AG10803 (cell line): ENCODE results near the gene ARHGAP15.

Experiments
- DNase-seq: peaks from one replicate; pipeline ENCODE4 v3.0.0; 2010; ENCODE audit warnings: low read depth
- H3K4me3 ChIP-seq: 2 replicates; pipeline ENCODE4 v1.5.1; 2011; ENCODE audit warnings: mild to moderate bottlenecking, low read length, control low read depth
- CTCF ChIP-seq: conservative IDR thresholded peaks from 2 replicates; pipeline ENCODE4 v1.5.1; 2011; ENCODE audit warnings: mild to moderate bottlenecking, low read length, control low read depth, inconsistent platforms

Gene ARHGAP15

GRCh38 chr2:143514413-143514812 is 385.2 kb downstream of the ARHGAP15 start:
- DNase-seq = peak; percentile 85
- TF ChIP-seq CTCF = no peak
- H3K4me3 ChIP-seq = no peak overlapping the region

GRCh38 chr2:143515318-143515717 is 386.1 kb downstream of the ARHGAP15 start:
- TF ChIP-seq CTCF = no peak
- H3K4me3 ChIP-seq = no peak overlapping the region
- no peak for DNase-seq

GRCh38 chr2:143519521-143519920 is 390.3 kb downstream of the ARHGAP15 start:
- no peak for TF ChIP-seq CTCF
- H3K4me3 ChIP-seq = no peak overlapping the region
- DNase-seq = no peak

- DNase-seq = no peak
- no peak for TF ChIP-seq CTCF
- H3K4me3 ChIP-seq = no peak overlapping the region
Measured at GRCh38 chr2:143521396-143521795, 392.2 kb downstream of the ARHGAP15 start.

- DNase-seq = no peak
- no peak overlapping the region for H3K4me3 ChIP-seq
- no peak for TF ChIP-seq CTCF
Measured at GRCh38 chr2:143522699-143523098, 393.5 kb downstream of the ARHGAP15 start.

GRCh38 chr2:143524119-143524553 is 394.9 kb downstream of the ARHGAP15 start:
- no peak for TF ChIP-seq CTCF
- no peak overlapping the region for H3K4me3 ChIP-seq
- peak; percentile 84 for DNase-seq

- no peak for TF ChIP-seq CTCF
- peak; percentile 73 for DNase-seq
Measured at GRCh38 chr2:143524559-143525401, 395.6 kb downstream of the ARHGAP15 start.

More at GRCh38 chr2:143524559-143525401, 395.6 kb downstream of the ARHGAP15 start:
- H3K4me3 ChIP-seq = no peak overlapping the region
